MM.1S (cell line): ENCODE results near the gene DDT.

Experiments
- EZH2 ChIP-seq: fragments of 300-600 bp; sonication (generic); optimal IDR thresholded peaks from 2 replicates; pipeline ENCODE3; 2017; ENCODE audit warnings: low read depth, mild to moderate bottlenecking, antibody characterized with exemption, low read length, mixed read lengths
- TF ChIP-seq, protein P1 (sequence below): fragments of 300-600 bp; sonication (generic); IDR thresholded peaks from 2 replicates; pipeline ENCODE4 v1.5.1; 2016; ENCODE audit warnings: antibody characterized with exemption, low read length, mixed read lengths

DNA sequence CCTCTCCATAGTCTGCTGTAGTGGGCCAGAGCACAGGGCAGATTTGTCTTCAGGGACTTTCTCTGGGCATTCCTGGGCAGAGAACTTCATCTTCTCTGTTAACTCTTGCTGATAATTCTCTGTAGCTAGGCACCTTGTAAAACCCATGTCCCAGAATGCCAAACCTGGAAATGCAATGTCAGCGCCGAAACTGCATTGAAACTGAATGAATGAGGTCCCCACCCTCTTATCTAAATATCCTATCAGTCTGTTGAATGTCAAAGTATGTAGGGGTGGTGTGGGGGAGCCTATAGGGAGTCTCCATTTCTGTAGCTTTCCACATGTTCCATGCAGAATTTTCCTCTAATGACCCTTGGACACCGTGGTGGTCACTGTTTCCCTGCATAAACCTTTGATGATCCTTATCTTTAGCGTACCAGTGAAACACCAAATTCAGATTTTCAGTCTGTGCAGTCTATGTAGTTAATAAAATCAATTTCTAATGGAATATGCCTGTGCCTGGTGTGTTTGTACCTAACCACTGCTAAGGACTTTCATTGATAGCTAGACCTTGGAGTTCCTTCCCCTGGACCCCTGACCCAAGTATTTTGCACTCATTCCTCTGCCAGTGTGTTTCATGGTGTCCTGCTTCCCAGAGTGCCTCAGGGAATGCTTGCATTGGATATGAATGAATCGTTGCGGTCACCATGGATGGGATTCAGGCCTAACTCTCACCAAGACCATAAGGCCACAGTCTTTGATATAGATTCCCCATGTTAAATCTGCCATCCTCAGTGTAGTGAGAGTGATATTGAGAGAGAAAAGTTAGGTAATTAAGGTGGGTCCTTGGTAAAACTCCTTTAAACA is 34.4 kb upstream of the DDT start:
- TF ChIP-seq, protein P1, sequence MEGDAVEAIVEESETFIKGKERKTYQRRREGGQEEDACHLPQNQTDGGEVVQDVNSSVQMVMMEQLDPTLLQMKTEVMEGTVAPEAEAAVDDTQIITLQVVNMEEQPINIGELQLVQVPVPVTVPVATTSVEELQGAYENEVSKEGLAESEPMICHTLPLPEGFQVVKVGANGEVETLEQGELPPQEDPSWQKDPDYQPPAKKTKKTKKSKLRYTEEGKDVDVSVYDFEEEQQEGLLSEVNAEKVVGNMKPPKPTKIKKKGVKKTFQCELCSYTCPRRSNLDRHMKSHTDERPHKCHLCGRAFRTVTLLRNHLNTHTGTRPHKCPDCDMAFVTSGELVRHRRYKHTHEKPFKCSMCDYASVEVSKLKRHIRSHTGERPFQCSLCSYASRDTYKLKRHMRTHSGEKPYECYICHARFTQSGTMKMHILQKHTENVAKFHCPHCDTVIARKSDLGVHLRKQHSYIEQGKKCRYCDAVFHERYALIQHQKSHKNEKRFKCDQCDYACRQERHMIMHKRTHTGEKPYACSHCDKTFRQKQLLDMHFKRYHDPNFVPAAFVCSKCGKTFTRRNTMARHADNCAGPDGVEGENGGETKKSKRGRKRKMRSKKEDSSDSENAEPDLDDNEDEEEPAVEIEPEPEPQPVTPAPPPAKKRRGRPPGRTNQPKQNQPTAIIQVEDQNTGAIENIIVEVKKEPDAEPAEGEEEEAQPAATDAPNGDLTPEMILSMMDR: no peak
- no peak for TF ChIP-seq EZH2
